Urinary bladder (tissue), 4 donors: ENCODE data around the gene COL5A1. TPM values are rescaled to one million over a fixed set of nuclear protein-coding genes. Genes with fewer than 3 reads are reported as not detected.

Experiments
- DNase-seq: peaks from one replicate; pipeline ENCODE4 v3.0.0-alpha.2; 2015; ENCODE audit errors: extremely low spot score
- H3K27ac ChIP-seq: one replicate; pipeline ENCODE4 v1.5.1; 2013; ENCODE audit warnings: low read depth, mild to moderate bottlenecking, moderate library complexity
- H3K36me3 ChIP-seq: one replicate; pipeline ENCODE4 v1.6.1; 2013; ENCODE audit warnings: mild to moderate bottlenecking, moderate library complexity; ENCODE audit not compliant: insufficient read depth
- H3K4me1 ChIP-seq: one replicate; pipeline ENCODE4 v1.6.1; 2013; ENCODE audit warnings: mild to moderate bottlenecking, moderate library complexity; ENCODE audit not compliant: insufficient read depth
- H3K4me3 ChIP-seq: one replicate; pipeline ENCODE4 v1.5.1; 2013; ENCODE audit warnings: low read depth, low read length
- WGBS: extraction: QIAGEN DNeasy Blood & Tissue Kit; methylation state at CpG from one replicate; pipeline ENCODE4 v1.1.7; 2013; 5-methylcytosine and 5-hydroxymethylcytosine counted together
- polyA plus RNA-seq: library from polyadenylated mRNA; stranded (reverse); fragments of 200-250 nt; gene quantifications from one replicate; pipeline ENCODE4 v1.2.3, GENCODE V29; 2013
- total RNA-seq: library from RNA; depleted of rRNA; stranded (reverse); fragments of >200 nt; gene quantifications from one replicate; pipeline ENCODE4 v1.2.3, GENCODE V29; 2014
- donor health status: healthy with polysubstance abuse.
- donor health status: healthy.

Gene COL5A1
- total and polyA plus RNA-seq, 2 donors, result 68.5 to 622 TPM

- no peak overlapping the region for H3K27ac ChIP-seq
- no peak for DNase-seq
- H3K36me3 ChIP-seq, result no peaks in the 10 kb centered on the region
- no peak overlapping the region for H3K4me3 ChIP-seq
- 91% methylated on average over 18 of the region's 18 CpGs for WGBS
- no peaks in the 10 kb centered on the region for H3K4me1 ChIP-seq
Measured at GRCh38 chr9:134883040-134883782, 241.6 kb downstream of the COL5A1 start.

GRCh38 chr9:134884492-134884891, 242.9 kb downstream of the COL5A1 start:
- H3K4me1 ChIP-seq, result no peaks in the 10 kb centered on the region
- H3K4me3 ChIP-seq, result no peak overlapping the region
- 92% methylated on average over 8 of the region's 8 CpGs for WGBS
- no peak overlapping the region for H3K27ac ChIP-seq
- DNase-seq, result no peak
- no peaks in the 10 kb centered on the region for H3K36me3 ChIP-seq

GRCh38 chr9:134885001-134885678, 243.5 kb downstream of the COL5A1 start:
- 94% methylated on average over 22 of the region's 22 CpGs for WGBS
- no peak overlapping the region for H3K27ac ChIP-seq
- no peaks in the 10 kb centered on the region for H3K36me3 ChIP-seq
- DNase-seq, result no peak
- H3K4me1 ChIP-seq, result no peaks in the 10 kb centered on the region
- H3K4me3 ChIP-seq, result no peak overlapping the region

DNA sequence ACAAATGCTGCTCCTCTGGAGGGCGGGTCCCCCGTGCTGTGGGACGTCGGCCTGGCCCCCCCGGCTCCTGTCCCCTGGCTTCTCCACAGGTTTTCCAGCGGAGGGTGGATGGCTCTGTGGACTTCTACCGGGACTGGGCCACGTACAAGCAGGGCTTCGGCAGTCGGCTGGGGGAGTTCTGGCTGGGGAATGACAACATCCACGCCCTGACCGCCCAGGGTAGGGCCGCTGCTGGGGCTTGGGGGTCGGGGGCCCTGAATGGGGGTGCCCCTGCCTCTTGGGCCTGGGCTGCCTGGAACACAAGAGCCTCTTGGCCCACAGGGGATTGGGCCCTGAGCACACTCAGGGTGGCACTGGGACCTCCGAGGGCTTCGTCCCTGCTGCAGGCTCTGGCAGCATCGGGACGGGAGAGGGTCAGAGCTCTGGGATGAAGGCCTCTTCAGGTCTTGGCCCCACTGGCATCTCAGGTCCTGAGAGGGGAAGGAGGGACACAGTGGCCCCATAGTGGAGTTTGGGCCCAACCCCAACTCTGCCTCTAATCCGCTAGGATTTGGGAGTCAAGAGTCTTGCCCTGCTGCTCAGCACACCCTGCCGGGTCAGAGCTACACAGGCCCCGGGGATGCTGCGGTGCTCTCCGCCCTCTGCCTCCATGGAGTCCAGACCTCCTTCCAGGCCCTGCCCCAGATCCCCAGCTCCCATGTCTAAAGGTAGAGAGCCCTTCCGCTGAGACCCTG, 244.2 kb downstream of the COL5A1 start:
- 88% methylated on average over 24 of the region's 24 CpGs for WGBS
- Histone ChIP-seq H3K4me3 (no peak overlapping the region), H3K27ac (no peak overlapping the region), H3K36me3 (no peaks in the 10 kb centered on the region), H3K4me1 (no peaks in the 10 kb centered on the region)
- DNase-seq, result no peak

- no peaks in the 10 kb centered on the region for H3K36me3 ChIP-seq
- H3K27ac ChIP-seq, result no peak overlapping the region
- no peak overlapping the region for H3K4me3 ChIP-seq
- H3K4me1 ChIP-seq, result no peaks in the 10 kb centered on the region
- DNase-seq, result no peak
- 94% methylated on average over 11 of the region's 11 CpGs for WGBS
Measured at GRCh38 chr9:134886413-134886913, 244.9 kb downstream of the COL5A1 start.

DNA sequence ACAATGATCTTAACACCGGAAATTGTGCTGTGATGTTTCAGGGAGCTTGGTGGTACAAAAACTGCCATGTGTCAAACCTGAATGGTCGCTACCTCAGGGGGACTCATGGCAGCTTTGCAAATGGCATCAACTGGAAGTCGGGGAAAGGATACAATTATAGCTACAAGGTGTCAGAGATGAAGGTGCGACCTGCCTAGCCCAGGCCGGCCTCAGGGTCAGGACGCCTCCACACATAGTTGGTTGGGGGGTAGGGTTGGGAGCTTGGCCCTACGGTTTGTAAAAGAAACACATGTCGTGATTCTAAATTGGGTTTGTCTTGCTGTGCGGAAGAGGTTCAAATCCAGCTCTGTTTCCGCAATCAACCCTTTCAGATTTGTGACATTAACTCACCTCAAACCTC, 245.6 kb downstream of the COL5A1 start:
- H3K27ac ChIP-seq, result no peak overlapping the region
- no peak for DNase-seq
- H3K36me3 ChIP-seq, result no peaks in the 10 kb centered on the region
- no peaks in the 10 kb centered on the region for H3K4me1 ChIP-seq
- WGBS, result 93% methylated on average over 10 of the region's 10 CpGs
- H3K4me3 ChIP-seq, result no peak overlapping the region

DNA sequence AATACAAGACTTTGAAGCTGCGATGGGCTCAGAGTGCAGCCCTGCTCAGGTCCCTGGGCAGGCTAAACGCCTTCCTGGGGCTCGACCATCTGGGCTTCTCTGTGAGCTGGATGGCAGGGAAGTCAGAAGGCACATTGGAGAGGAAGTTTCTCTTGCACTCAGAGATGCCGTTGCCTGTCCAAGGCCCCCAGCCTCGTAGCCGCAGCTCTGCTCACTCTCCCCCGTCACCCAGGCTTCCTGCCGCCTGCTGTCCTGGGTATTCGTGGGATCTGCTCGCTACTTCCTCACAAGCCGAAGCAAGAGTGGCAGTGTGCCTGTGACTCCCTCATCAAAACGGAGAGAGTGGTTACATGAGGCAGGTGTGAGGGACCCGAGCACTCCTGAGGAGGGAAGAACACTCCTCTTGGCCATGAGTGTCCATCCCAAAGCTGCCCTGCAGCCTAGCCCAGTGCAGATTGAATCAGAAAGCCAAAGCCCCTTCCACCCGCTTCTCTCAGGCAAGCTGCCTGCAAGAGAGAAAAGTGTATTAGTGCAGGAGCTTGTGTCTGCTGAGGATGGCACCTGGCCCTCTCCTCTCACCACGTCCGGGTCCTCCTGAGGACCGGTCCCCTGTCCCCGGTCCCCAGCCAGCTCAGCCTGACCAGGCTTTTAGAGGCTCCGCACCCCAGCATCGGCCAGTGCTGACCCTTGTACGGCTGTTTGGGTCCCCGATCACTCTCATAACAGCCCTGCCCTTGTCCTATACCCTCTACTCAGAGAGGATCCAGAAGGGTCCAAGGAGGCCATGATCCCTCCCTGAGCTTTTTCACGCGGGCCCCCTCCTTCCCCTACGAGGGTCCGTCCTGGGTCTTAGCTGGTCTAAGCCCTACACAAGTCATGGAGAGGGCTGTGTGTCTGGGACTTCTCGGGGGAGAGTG, 246.3 kb downstream of the COL5A1 start:
- DNase-seq, result no peak
- Histone ChIP-seq H3K4me1 (no peaks in the 10 kb centered on the region), H3K36me3 (no peaks in the 10 kb centered on the region), H3K4me3 (no peak overlapping the region), H3K27ac (no peak overlapping the region)
- 74% methylated on average over 27 of the region's 27 CpGs for WGBS

GRCh38 chr9:134888603-134889190, 247.1 kb downstream of the COL5A1 start:
- no peak overlapping the region for H3K27ac ChIP-seq
- no peaks in the 10 kb centered on the region for H3K4me1 ChIP-seq
- H3K4me3 ChIP-seq, result no peak overlapping the region
- DNase-seq, result no peak
- WGBS, result 87% methylated on average over 14 of the region's 14 CpGs
- H3K36me3 ChIP-seq, result no peaks in the 10 kb centered on the region

DNA sequence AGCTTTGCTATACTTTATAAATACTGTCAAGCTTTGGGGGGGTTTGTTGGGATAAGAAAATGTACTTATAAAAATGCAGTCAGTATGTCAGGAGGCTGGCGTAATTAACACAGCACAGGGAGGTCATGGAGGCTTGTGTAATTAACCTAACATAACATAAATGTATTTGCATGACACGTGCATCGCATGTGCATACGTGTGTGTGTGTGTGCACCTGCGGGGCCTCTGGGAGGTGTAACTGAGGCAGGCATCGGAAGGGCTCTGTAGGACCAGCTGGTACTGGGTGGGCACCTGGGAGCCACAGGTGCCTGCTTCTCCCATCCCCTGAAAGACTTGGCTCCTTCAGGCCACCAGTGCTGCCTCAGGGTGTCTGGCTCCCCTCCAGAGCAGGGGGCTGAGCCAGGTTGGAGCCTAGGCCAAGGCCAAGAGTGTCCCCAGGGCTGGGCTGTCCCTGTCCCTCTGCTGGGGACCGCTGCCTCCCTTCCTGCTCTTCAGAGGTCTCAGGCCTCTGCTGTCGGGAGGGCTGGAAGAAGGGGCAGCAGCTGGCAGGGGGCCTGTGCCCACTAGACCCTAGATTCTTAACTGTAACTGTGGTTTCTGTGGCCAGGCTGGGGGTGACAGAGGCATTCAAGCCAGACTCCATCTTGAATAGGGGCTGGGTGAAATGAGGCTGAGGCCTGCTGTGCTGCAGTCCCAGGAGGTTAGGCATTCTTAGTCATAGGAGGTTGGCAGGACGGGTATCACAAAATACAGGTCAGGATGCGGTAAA, 248.0 kb downstream of the COL5A1 start:
- WGBS, result 93% methylated on average over 10 of the region's 10 CpGs
- Histone ChIP-seq H3K4me3 (no peak overlapping the region), H3K36me3 (no peaks in the 10 kb centered on the region), H3K27ac (no peak overlapping the region), H3K4me1 (no peaks in the 10 kb centered on the region)
- no peak for DNase-seq

GRCh38 chr9:134890155-134890495, 248.5 kb downstream of the COL5A1 start:
- Histone ChIP-seq H3K4me1 (no peaks in the 10 kb centered on the region), H3K4me3 (no peak overlapping the region), H3K36me3 (no peaks in the 10 kb centered on the region), H3K27ac (no peak overlapping the region)
- DNase-seq, result no peak
- WGBS, result 86% methylated on average over 5 of the region's 5 CpGs

- Histone ChIP-seq H3K4me1 (no peaks in the 10 kb centered on the region), H3K36me3 (no peaks in the 10 kb centered on the region), H3K27ac (no peak overlapping the region), H3K4me3 (no peak overlapping the region)
- DNase-seq, result no peak
- 88% methylated on average over 8 of the region's 8 CpGs for WGBS
Measured at GRCh38 chr9:134891053-134891452, 249.4 kb downstream of the COL5A1 start.

- H3K4me3 ChIP-seq, result no peak overlapping the region
- H3K4me1 ChIP-seq, result no peaks in the 10 kb centered on the region
- 81% methylated on average over 5 of the region's 5 CpGs for WGBS
- no peak for DNase-seq
- H3K36me3 ChIP-seq, result no peaks in the 10 kb centered on the region
- no peak overlapping the region for H3K27ac ChIP-seq
Measured at GRCh38 chr9:134891713-134892112, 250.1 kb downstream of the COL5A1 start.
